Cerebellar cortex (tissue), 1 donor: Measurements from ENCODE around the gene RSBN1.
A peak's percentile ranks its signal among the peaks of the same experiment; 100 is the strongest.
"Not testable (repeated sequence)": the region's sequence is repeated elsewhere in the genome, so short reads cannot be mapped to it uniquely, and the experiment has no call there.

ENCODE experiments used
- DNase-seq: peaks from one replicate; pipeline ENCODE4 v3.0.0-alpha.2; 2015; ENCODE audit warnings: low spot score

RSBN1 gene

DNA sequence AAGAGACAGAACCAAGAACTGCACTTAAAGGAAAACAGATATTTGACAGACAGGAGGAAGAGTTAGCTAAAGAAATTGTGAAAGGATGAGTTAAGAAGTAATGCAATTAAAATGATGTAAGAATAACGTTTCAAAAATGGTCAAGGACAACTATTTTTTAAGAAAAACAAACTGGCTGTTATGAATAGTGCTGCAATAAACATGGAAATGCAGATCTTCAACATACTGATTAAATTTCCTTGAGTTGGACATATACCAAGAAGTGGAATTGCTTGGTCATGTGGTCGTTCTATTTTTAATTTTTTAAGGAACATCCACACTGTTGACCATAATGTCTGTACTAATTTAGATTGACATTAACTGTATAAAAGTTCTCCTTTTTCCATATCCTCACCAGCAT lies 29.9 kb downstream of the RSBN1 start:
- peak; percentile 51 for DNase-seq

- DNase-seq: no peak
These were observed 31.7 kb downstream of the RSBN1 start for GRCh38 chr1:113780374-113781146.

GRCh38 chr1:113779542-113779941 lies 32.7 kb downstream of the RSBN1 start:
- no peak for DNase-seq

GRCh38 chr1:113777561-113777960 lies 34.7 kb downstream of the RSBN1 start:
- no peak for DNase-seq

DNA sequence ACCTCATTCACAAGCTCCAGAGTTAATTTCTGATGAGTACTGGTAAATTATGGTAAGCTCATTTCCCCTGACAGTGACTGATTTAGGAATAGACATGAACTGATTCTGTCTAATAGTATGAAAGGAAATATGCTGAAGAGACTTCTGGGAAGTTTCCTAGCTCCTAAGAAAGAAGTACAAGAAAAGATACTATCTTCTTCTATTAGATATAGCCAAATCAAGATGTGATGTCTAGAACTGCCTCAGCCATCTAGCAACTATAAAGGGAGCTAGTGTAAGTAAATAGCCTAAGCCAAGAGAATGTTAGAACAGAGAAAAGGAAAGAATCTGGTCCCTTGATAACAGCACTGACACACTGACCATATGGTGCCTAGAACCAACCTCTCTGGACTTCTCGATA lies 42.2 kb downstream of the RSBN1 start:
- peak; percentile 71 for DNase-seq

- DNase-seq: peak; percentile 85
These were observed 42.7 kb downstream of the RSBN1 start for GRCh38 chr1:113769601-113769970.

GRCh38 chr1:113768916-113769600 lies 43.2 kb downstream of the RSBN1 start:
- DNase-seq: no peak

DNA sequence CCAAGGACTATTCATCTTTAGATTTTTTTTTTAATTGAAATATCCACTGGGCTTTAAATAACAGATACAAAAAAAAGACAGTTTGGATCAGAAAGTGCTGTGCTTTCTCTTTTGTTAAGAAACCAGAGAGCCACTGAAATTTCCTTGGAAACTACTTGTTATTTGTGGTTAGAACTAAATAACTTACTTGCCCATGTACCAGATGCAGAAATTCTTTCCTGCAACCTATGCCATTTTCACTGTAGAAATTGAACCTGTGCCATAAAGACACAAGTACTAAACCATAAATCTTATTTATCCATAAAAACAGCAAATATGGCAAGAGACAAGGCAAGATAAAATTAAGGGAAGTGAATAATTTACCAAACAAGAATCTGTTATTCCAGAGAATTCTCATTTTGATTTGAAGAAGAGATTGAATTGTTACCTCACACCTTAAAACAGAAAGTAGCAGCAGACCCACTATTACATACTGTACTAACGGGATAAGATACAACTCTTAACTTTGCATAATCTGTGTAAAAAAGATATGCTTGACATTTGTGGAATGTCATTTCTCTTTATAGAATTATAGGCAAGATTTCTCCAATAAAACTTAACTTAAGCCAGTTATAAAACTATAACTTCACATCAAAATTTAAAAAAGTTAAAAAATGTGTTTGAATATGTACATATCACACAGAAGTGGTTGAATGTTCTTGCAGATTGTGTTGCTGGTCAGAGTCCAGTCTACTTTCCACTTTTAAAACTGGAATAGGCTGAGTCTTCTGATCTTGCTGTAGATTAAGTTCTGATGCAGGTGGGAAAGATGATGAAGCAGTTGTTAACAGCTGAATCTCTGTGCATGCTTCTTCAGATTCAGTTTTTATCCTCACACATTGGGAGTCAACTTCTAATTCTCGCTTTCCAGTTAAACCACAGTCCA lies 46.7 kb downstream of the RSBN1 start:
- DNase-seq: no peak

DNA sequence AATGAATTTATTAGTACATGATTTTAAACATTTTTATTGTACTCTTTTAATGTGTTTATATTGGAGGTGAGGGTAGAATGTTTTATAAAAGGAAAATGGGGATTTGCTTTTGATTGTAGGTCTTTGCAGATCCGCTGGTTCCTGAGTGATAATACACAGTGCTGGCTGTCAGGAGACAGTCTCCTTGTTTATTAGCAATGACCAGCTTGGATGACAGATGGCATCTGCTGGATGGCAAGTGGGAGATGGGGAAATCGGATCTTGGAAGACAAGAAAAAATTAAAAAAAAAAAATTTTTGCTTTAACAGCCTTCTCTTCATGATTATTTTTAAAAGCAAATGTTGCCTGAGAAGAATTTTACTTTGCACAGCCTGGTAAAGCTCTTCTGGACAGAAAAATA lies 48.6 kb downstream of the RSBN1 start:
- peak; percentile 94 for DNase-seq

- no peak for DNase-seq
These were observed 50.3 kb downstream of the RSBN1 start for GRCh38 chr1:113761937-113762336.

GRCh38 chr1:113760102-113761080 lies 51.9 kb downstream of the RSBN1 start:
- DNase-seq: no peak

DNA sequence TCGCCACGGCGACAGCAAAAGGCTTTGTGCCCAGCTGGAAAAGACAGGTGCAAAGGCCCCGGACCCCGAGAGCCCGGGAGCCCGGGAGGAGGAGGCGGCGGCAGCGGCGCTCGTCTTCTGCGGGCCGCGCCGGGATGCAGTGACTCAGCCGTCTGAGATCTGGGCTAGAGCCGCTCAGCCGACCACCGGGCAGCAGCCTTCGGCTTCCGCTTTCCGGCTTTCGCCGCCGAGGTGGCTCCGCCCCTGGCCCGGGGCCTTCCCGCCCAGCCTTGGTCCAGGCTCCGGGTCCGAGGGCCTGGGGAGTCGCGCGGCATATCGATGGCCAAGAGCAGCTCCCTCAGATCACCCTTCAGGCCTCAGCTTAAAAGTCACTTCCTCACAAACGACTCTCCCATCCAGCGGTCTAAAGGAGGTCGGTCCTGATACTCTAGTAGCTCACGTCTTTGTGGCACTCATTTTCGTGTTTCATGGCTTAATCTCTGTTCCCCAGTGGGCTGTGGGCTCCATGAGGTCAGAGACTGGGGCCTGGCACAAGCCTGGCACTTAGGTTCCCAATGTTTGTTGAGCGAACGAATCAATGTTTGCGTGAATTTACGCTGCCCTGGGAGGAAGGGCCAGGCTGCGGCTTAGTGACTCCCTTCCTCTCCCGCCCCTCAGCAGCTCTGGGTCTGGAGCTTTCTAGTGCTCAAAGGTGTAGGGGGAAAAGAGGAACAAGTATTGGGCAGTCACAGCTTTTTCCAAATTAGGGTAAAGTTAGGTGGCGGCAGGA lies 52.8 kb downstream of the RSBN1 start, which contains the start of gene PHTF1:
PHTF1 (minus strand) TSS at position 154 of the 769 bp plus-strand sequence. CDS start 783 bp downstream, outside the sequence.
- DNase-seq: peak; percentile 88

DNA sequence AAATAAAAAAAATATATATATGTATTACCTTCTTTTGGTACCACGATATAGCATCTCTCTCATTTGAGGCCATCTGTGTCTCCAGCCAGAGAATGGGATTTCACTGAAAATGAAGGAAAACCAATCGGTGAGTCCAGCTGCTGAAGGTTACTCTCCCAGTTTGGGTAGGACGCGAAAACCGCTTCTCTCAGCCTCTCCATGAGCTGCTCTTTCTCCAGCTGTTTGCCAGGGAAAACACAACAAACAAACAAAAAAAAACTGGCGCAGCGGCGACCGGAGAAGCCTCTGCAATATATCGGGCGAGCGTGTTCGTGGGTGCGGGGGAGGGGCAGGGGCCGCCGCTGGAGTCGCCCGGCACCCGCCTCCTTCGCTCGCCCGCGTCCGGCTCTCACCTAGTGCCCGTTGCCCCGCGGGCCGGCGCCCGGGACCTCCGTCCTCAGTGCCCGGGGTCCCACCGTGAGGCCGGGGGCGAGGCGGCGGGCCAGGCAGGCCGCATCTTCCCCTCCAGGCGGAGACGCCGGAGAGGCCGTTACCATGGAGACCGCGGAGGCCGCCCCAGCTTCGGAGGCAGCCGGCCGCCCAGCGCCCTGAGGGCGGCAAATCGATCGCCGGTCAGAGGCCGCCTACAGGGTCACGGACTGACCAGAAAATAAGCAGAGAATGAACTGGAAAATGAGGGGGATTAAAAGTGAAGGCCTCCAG lies 53.5 kb downstream of the RSBN1 start:
- peak; percentile 66 for DNase-seq

DNA sequence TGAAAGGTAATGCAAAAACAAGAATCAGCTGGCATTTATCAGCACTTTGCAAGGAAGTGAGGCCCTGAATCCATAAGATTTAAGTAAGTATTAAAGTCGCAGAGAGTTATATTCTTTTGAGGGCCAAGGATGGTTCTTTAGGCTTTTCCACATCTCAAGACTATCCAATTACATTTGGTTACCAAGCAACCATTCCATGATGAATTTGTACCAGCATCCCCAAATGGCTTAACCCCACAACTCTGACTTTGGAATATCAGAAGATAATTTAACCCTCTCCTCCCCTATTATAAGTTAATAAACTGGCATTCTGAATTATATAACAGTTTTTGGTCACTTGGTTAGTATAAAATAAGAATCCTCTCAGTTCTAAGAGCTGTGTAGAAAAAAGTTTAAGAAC lies 55.8 kb downstream of the RSBN1 start:
- no peak for DNase-seq

DNA sequence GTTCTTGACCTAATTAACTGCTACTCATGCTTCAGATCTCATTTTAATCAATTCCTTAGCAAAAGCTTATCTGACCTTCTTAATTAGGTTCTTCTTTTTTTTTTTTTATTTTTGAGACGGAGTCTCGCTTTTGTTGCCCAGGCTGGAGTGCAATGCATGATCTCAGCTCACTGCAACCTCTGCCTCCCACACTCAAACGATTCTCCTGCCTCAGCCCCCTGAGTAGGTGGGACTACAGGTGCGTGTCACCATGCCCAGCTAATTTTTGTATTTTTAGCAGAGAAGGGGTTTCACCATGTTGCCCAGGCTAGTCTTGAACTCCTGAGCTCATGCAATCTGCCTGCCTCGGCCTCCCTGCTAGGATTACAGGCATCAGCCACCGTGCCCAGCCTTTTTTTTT lies 58.9 kb downstream of the RSBN1 start:
- not testable (repeated sequence) for DNase-seq

DNA sequence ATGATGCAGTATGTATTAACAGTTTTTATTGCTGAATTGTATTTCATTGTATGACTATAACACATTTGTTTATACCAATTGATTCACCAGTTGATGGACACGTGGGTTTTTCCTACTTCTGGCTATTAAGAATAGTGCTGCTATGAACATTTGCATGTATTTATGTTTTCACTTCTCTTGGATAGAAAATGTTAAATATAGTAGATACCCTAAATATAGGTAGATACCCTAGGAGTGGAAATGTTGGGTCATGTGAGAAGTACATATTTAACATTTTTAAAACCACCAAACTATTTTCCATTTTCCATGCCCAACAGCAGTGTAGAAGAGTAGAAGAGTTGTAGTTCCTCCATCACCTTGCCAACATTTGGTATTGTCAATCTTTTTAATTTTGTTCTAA lies 60.8 kb downstream of the RSBN1 start:
- DNase-seq: no peak

DNA sequence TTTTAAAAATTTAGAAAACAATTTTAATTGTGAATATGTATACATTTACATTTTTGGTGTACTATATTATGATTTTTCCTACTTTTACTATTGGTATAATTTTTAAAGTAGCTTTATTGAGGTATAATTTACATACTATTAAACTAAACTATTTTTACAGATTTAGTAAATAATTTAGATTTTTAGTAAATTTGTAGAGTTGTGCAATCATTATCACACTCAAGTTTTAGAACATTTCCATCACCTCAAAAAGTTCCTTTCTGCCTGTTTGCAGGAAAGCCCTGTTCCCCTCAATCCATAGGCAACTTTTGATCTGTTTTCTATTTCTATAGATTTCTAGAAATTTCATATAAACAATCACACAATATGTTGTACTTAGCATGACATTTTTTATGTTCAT lies 61.2 kb downstream of the RSBN1 start:
- DNase-seq: no peak

DNA sequence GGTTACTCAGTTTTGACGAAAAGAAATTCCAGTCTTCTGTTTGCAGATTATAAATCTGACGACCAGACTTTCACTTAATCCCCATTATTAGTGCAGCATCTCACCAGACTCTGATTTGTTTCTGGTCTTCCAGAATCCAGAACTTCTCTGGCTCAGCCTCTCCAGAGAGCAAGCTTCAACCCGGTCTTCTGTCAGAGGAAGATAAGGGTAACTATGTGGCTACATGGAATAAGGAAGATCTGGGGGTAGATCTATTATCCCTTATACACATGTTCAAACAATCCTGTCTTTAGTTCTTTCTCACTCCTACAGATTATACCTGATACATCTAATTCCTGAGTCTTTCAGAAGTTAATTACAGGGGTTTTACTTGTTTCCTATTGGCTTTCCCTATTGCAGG lies 62.9 kb downstream of the RSBN1 start:
- DNase-seq: no peak

DNA sequence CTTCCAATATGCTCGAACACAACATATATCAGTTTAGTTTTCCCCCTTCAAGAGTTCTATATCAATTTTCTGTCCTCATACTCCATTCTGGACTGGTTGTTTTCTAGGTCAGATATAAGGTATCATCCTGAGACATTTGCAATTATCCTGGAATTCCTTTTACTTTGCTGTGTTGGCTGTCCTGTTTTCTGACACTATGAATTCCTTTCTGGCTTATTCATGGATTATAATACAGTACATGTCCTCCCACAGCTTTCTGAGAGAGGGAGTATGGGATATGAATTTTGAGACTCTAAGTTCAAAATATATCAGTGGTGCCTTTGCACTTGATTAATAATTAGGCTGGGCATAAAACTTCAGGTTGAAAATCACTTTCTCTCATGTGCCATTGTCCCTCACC lies 64.9 kb downstream of the RSBN1 start:
- no peak for DNase-seq

DNA sequence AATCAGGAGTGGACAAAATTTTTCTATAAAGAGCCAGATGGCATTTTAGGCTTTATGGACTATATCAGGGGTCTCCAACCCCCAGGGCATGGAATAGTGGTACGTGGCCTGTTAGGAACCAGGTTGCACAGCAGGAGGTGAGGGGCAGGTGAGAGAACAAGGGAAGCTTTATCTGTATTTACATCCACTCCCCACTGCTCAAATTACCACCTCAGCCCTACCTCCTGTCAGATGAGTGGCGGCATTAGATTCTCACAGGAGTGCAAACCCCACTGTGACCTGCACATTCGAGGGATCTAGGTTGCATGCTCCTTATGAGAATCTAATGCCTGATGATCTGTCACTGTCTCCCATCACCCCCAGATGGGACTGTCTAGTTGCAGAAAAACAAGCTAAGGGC lies 66.9 kb downstream of the RSBN1 start:
- DNase-seq: no peak
